Tibial nerve (tissue), 4 donors: ENCODE measurements around the gene CLEC4F.

Experiments
- EP300 ChIP-seq, 2 donors: sonication (generic); formaldehyde crosslinking; IDR thresholded peaks; one replicate each; pipeline ENCODE4 v1.6.1; 2017; ENCODE audit warnings: antibody characterized with exemption in 2 of 2, mild to moderate bottlenecking in 1 of 2
- POLR2A ChIP-seq, 2 donors: fragments of 450-650 bp; IDR thresholded peaks; one replicate each; pipeline ENCODE4 v1.6.1; 2017; ENCODE audit warnings: antibody characterized with exemption in 2 of 2, mild to moderate bottlenecking in 2 of 2, moderate library complexity in 2 of 2
- TF ChIP-seq, protein P1 (sequence below), 5 experiments: fragments of 200-600 bp in 3 of 5; fragments of 450-650 bp in 2 of 5; sonication (generic) in 3 of 5; IDR thresholded peaks; one replicate each; pipeline ENCODE4 v1.5.1; 2016 to 2019; ENCODE audit warnings: antibody characterized with exemption in 5 of 5, mild to moderate bottlenecking in 3 of 5, moderate library complexity in 2 of 5

DNA sequence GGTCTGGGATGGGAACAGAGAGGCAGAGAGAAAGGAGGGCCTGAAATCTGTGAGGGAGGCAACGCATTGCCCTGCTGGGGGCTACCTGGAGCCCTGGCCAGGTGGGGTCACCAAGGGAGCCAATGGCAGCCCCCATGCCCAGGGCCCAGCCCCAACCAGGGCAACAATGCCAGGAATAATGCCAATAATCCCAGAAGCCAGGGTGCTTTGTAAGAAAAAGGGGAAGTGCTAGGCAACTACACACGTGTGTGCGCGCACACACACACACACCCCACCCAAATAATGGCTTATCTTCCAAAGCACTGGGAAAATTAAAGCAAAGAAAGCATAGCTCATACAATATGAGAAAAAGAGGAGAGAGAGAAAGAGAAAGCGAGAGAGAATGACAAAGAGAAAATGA is 7.0 kb upstream of the CLEC4F start:
- TF ChIP-seq, protein P1, sequence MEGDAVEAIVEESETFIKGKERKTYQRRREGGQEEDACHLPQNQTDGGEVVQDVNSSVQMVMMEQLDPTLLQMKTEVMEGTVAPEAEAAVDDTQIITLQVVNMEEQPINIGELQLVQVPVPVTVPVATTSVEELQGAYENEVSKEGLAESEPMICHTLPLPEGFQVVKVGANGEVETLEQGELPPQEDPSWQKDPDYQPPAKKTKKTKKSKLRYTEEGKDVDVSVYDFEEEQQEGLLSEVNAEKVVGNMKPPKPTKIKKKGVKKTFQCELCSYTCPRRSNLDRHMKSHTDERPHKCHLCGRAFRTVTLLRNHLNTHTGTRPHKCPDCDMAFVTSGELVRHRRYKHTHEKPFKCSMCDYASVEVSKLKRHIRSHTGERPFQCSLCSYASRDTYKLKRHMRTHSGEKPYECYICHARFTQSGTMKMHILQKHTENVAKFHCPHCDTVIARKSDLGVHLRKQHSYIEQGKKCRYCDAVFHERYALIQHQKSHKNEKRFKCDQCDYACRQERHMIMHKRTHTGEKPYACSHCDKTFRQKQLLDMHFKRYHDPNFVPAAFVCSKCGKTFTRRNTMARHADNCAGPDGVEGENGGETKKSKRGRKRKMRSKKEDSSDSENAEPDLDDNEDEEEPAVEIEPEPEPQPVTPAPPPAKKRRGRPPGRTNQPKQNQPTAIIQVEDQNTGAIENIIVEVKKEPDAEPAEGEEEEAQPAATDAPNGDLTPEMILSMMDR (IDR thresholded peaks at IDR 0.05) = no peak
- TF ChIP-seq EP300 (IDR thresholded peaks at IDR 0.05) = no peak
- no peak for TF ChIP-seq POLR2A (IDR thresholded peaks at IDR 0.05)
